ENCODE results near the gene NRARP. TPM values are rescaled to one million over a fixed set of nuclear protein-coding genes. Genes with fewer than 3 reads are reported as not detected.

Gene NRARP
- total and polyA plus RNA-seq, 2 experiments from 2014 or later = 4.0 to 55.1 TPM

DNA sequence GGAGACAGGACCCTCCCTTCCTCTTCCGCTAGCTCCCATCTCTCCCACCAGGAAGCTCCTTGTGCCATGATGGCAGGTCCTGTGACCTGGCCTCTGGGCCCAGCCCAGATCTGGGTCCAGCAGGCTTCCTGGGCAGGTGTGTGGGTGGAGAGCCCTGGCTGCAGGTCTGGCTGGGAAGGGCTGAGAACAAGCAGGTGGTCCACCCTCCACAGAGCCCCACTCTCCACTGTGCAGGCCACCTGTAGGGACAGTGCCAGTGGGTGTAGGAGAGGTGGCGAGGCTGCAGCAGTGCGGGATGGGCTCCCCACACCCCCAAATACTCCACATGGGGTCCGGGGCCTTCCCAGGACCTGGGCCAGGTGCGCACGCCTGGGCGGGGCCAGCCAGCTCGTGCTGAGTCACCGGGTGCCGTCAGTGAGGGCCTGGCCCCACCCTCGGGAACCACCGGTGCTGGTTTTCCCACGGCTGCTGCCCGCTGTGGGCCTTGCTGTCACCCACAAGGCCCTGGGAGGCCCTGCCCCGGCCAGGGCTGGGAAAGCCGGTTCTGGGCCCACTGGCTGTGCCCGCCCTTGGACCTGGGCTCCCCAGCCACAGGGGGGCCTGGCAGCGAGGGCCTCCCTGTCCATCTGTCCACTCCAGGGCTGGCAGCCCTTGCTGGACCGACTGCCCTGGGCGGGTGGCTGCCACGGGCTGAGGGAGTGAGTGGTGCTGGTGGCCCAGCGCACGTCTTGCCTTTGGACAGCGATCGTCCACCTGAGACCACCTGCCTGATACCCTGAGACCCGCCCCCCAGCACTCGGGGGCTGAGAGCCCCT is 9.3 kb upstream of the NRARP start:
- Histone ChIP-seq H3K27me3 (ENCODE audit: insufficient read depth) (no peaks in the 10 kb centered on the region), H3K36me3 (ENCODE audit: insufficient read depth) (no peaks in the 10 kb centered on the region), H3K4me1 (ENCODE audit: insufficient read depth) (peaks cover 8% of the 10 kb centered on the region; the same call in 1 of the 2 replicates), H3K9me2 (ENCODE audit: insufficient read depth) (no peaks in the 10 kb centered on the region), H3K4me3 (no peak overlapping the region), H3K27ac (ENCODE audit: low read depth) (no peak overlapping the region), H2AFZ (no peak overlapping the region), H3F3A (replicated peaks; ENCODE audit: low read depth) (no peaks in the 10 kb centered on the region), H3K4me2 (no peak overlapping the region), H3K79me2 (replicated peaks; ENCODE audit: insufficient read depth) (no peaks in the 10 kb centered on the region), H4K20me1 (replicated peaks; ENCODE audit: insufficient read depth) (no peaks in the 10 kb centered on the region)
- ATAC-seq = no peak
- Mint-ChIP-seq H3K27ac (no peak overlapping the region), H3K36me3 (ENCODE audit: low read depth) (no peaks in the 10 kb centered on the region), H3K4me3 (no peak overlapping the region), H3K27me3 (ENCODE audit: insufficient read depth, low read depth, poor library complexity) (peaks cover 7% of the 10 kb centered on the region), H3K9me3 (no peaks in the 10 kb centered on the region), H3K4me1 (peaks cover 11% of the 10 kb centered on the region)
- no peak for DNase-seq (ENCODE audit: low spot score)
- no peak for TF ChIP-seq STAT1 (IDR thresholded peaks at IDR 0.05; ENCODE audit: unreplicated experiment)
- no peak for TF ChIP-seq CTCF (conservative IDR thresholded peaks at IDR 0.05; ENCODE audit: low read depth in 2 of 2)

GRCh38 chr9:137310189-137311052 is 8.3 kb upstream of the NRARP start:
- TF ChIP-seq STAT1 (IDR thresholded peaks at IDR 0.05; ENCODE audit: unreplicated experiment) = no peak
- no peak for TF ChIP-seq EZH2phosphoT487 (IDR thresholded peaks at IDR 0.05; ENCODE audit: unreplicated experiment)
- TF ChIP-seq ZNF462 (CRISPR knock-in tag; IDR thresholded peaks at IDR 0.05) = no peak
- no peak for TF ChIP-seq NANOG (IDR thresholded peaks at IDR 0.05; ENCODE audit: borderline replicate concordance)
- no peak for TF ChIP-seq ZNF114 (CRISPR knock-in tag; IDR thresholded peaks at IDR 0.05)
- H3K36me3 Mint-ChIP-seq (ENCODE audit: low read depth) = no peaks in the 10 kb centered on the region
- peaks cover 11% of the 10 kb centered on the region for H3K4me1 Mint-ChIP-seq
- H2AFZ ChIP-seq = no peak overlapping the region
- no peaks in the 10 kb centered on the region for H3K27me3 ChIP-seq (ENCODE audit: insufficient read depth)
- no peaks in the 10 kb centered on the region for H3F3A ChIP-seq (replicated peaks; ENCODE audit: low read depth)
- H3K4me2 ChIP-seq = no peak overlapping the region
- H3K9me3 Mint-ChIP-seq = no peaks in the 10 kb centered on the region
- H3K27me3 Mint-ChIP-seq (ENCODE audit: insufficient read depth, low read depth, poor library complexity) = peaks cover 7% of the 10 kb centered on the region
- no peaks in the 10 kb centered on the region for H3K36me3 ChIP-seq (ENCODE audit: insufficient read depth)
- H4K20me1 ChIP-seq (replicated peaks; ENCODE audit: insufficient read depth) = no peaks in the 10 kb centered on the region
- DNase-seq (ENCODE audit: low spot score) (no peak), ATAC-seq (peak; percentile 4; the same call in 1 of the 3 replicates)
- H3K4me1 ChIP-seq (ENCODE audit: insufficient read depth) = peaks cover 9% of the 10 kb centered on the region; the same call in 1 of the 2 replicates
- no peak overlapping the region for H3K4me3 ChIP-seq
- H3K27ac ChIP-seq (ENCODE audit: low read depth) = no peak overlapping the region
- no peaks in the 10 kb centered on the region for H3K9me2 ChIP-seq (ENCODE audit: insufficient read depth)
- H3K79me2 ChIP-seq (replicated peaks; ENCODE audit: insufficient read depth) = no peaks in the 10 kb centered on the region
- no peak overlapping the region for H3K27ac Mint-ChIP-seq
- no peak overlapping the region for H3K4me3 Mint-ChIP-seq
